Heart left ventricle (tissue), 13 donors: Measurements from ENCODE around the gene LAD1.

Experiments used
- CTCF ChIP-seq, 12 donors: fragments of 200-600 bp; sonication (generic) in 4 of 12; IDR thresholded peaks; one replicate each; pipeline versions ENCODE4 v1.5.0 to v1.8.0; 2018 to 2022; ENCODE audit warnings: antibody characterized with exemption in 12 of 12, mild to moderate bottlenecking in 5 of 12
- POLR2A ChIP-seq, 2 donors: fragments of 450-650 bp; IDR thresholded peaks; one replicate each; pipeline ENCODE4 v1.6.1; 2017; ENCODE audit warnings: antibody characterized with exemption in 2 of 2, mild to moderate bottlenecking in 2 of 2, moderate library complexity in 2 of 2
- donor health status: ischemic (EF 13 %, LVEDD 7.1; RV severe dilation, severe dysfunction).
- donor health status: DM: no; HTN: yes; CAD: no.
- donor health status: DM: no; HTN: no; CAD: no.
- donor health status: ischemic (EF 25% LVEDD 6.9; RV normal size, moderate dysfunction).
- donor health status: ischemic (EF 25% LVEDD 5.7; RV mildly dilated, moderate dysfunction).
- donor health status: ischemic (EF 35%, LVEDD 5.7; RV mildly dilated, moderate dysfunction).
- donor health status: nonischemic (EF 11% LVEDD 7.7; RV severe dilation, severe dysfunction).
- donor health status: DM: yes; HTN: yes; CAD: no.
- donor health status: PGD.
- donor health status: ischemic (EF 29% LVEDD 5.4; RV normal size, mild dysfunction).
- donor health status: nonischemic (EF 23%, LVEDD 6.1; RV moderate dilation, normal function).

- TF ChIP-seq POLR2A (IDR thresholded peaks at IDR 0.05), result no peak
- no peak for TF ChIP-seq CTCF (IDR thresholded peaks at IDR 0.05)
Measured at GRCh38 chr1:201346987-201347386, 52.1 kb downstream of the LAD1 start.
